ENCODE measurements around the gene GSG1.

- TF ChIP-seq EZH2phosphoT487 (IDR thresholded peaks at IDR 0.05; ENCODE audit: insufficient read depth, low read depth) (no peak), EZH2 (IDR thresholded peaks at IDR 0.05; ENCODE audit: insufficient read depth, poor library complexity, severe bottlenecking) (no peak)
These were observed 57.7 kb downstream of the GSG1 start for GRCh38 chr12:13045816-13046215.

Data from GM23248 (cell line).